Adrenal gland (tissue), 19 donors: ENCODE results near the gene B4GAT1. TPM values are rescaled to one million over a fixed set of nuclear protein-coding genes. Genes with fewer than 3 reads are reported as not detected.

ENCODE experiments used
- DNase-seq, 7 donors: peaks; one replicate each; pipeline ENCODE4 v3.0.0-alpha.2; 2019 to 2020
- H3K27ac ChIP-seq, 5 donors: fragments of 200-600 bp; sonication (generic) in 4 of 5; 1 replicate in 3 of 5; 2 replicates in 2 of 5; pipeline versions ENCODE4 v1.5.1 to v1.8.0; 2016 to 2020; ENCODE audit warnings: mild to moderate bottlenecking in 1 of 5
- H3K27me3 ChIP-seq: fragments of 200-600 bp; 2 replicates; pipeline ENCODE4 v1.8.0; 2021
- H3K36me3 ChIP-seq, 2 donors: fragments of 200-600 bp; replicated peaks in 1 of 2; 1 replicate in 1 of 2; 2 replicates in 1 of 2; pipeline versions ENCODE4 v1.5.1 to v1.8.0; 2018 to 2022
- H3K4me1 ChIP-seq, 2 donors: fragments of 200-600 bp; replicated peaks in 1 of 2; 1 replicate in 1 of 2; 2 replicates in 1 of 2; pipeline versions ENCODE4 v1.5.1 to v1.8.0; 2018 to 2021
- H3K4me3 ChIP-seq, 4 donors: fragments of 200-600 bp; sonication (generic) in 3 of 4; one replicate each; pipeline ENCODE4 v1.5.1; 2016 to 2018
- H3K9me3 ChIP-seq, 3 donors: fragments of 200-600 bp; sonication (generic) in 1 of 3; replicated peaks in 1 of 3; 1 replicate in 2 of 3; 2 replicates in 1 of 3; pipeline versions ENCODE4 v1.5.1 to v1.8.0; 2016 to 2021
- POLR2A ChIP-seq, 2 donors: fragments of 450-650 bp; IDR thresholded peaks; one replicate each; pipeline ENCODE4 v1.6.1; 2017; ENCODE audit warnings: antibody characterized with exemption in 2 of 2, mild to moderate bottlenecking in 2 of 2, moderate library complexity in 1 of 2
- WGBS, 4 donors: extraction: QIAGEN DNeasy Blood & Tissue Kit in 2 of 4; methylation state at CpG; one replicate each; pipeline versions ENCODE4 v1.1.5 to v1.1.7; 2013 to 2017; 5-methylcytosine and 5-hydroxymethylcytosine counted together
- intact Hi-C, 2 donors: fragments of 100-400 bp; cut with DNase I; formaldehyde crosslinking; loops; one replicate each; pipeline versions ENCODE4 v1.14.1 to v1.15.0; 2022 to 2023
- long read RNA-seq, 10 donors: library from polyadenylated mRNA in 3 of 10; unstranded in 2 of 10; stranded (forward) in 1 of 10; transcript quantifications; one replicate each; pipeline ENCODE4 v2.0.0 and lab custom pipeline, GENCODE V29; 2021 to 2026
- polyA plus RNA-seq, 3 donors: library from polyadenylated mRNA; stranded (reverse); fragments of 200-250 nt in 2 of 3; fragments of 350-450 nt in 1 of 3; fragmentation: Illumina TruSeq in 1 of 3; extraction: RNeasy Lipid Tissue Mini Kit (QIAGEN cat#74804) in 1 of 3; gene quantifications; one replicate each; pipeline ENCODE4 v1.2.3, GENCODE V29; 2013 to 2014
- total RNA-seq, 9 donors: library from RNA; depleted of rRNA in 4 of 9; stranded (reverse); fragments of >200 nt in 4 of 9; fragments of 120-200 nt in 1 of 9; fragmentation: NEBNext Ultra II Directional in 1 of 9; extraction: Animal tissue kit (Norgen Biotek cat#: 25700) in 1 of 9; gene quantifications; one replicate each; pipeline versions ENCODE4 v1.1.0 to v1.2.4, GENCODE V29; 2013 to 2023
- TF ChIP-seq, protein P1 (sequence below), 6 experiments: fragments of 450-650 bp in 4 of 6; fragments of 200-600 bp in 2 of 6; sonication (generic) in 1 of 6; IDR thresholded peaks; 1 replicate in 5 of 6; 2 replicates in 1 of 6; pipeline versions ENCODE4 v1.5.1 to v1.8.0; 2016 to 2021; ENCODE audit warnings: antibody characterized with exemption in 6 of 6, mild to moderate bottlenecking in 2 of 6, moderate library complexity in 1 of 6
- donor health status: healthy with polysubstance abuse.
- donor health status: Bipolar disorder and iron deficiency.
- donor health status: DM: yes; HTN: yes; CAD: no.
- donor health status: DM: no; HTN: no; CAD: no.
- donor health status: DM: no; HTN: no; CAD: no.
- donor health status: DM: yes; HTN: yes; CAD: no.

The B4GAT1 gene
- total RNA-seq (100 to 1,000 TPM in 1 of 9 donors, 10 to 100 TPM in 8; 36.1 to 115 (median 61.8) TPM), polyA plus RNA-seq (10 to 100 TPM; 20.8 to 31.5 (median 24.6) TPM)
- long read RNA-seq, donor 1, transcript B4GAT1-201 (2 exons, 2,072 nt), result major isoform, 10 of 10 reads
- long read RNA-seq, donor 1, partial matches to known transcripts, result 0 of 10 reads
- long read RNA-seq, donor 1, other reads (novel, unspliced or antisense), result 0 of 10 reads
- long read RNA-seq, donor 2, transcript B4GAT1-201 (2 exons, 2,072 nt), result major isoform, 8 of 8 reads
- long read RNA-seq, donor 2, partial matches to known transcripts, result 0 of 8 reads
- long read RNA-seq, donor 2, other reads (novel, unspliced or antisense), result 0 of 8 reads
- long read RNA-seq, donor 3, partial matches to known transcripts, result 0 of 4 reads
- long read RNA-seq, donor 3, other reads (novel, unspliced or antisense), result 0 of 4 reads
- long read RNA-seq, donor 4, transcript B4GAT1-201 (2 exons, 2,072 nt), result major isoform, 33 of 33 reads
- long read RNA-seq, donor 4, partial matches to known transcripts, result 0 of 33 reads
- long read RNA-seq, donor 4, other reads (novel, unspliced or antisense), result 0 of 33 reads
- long read RNA-seq, donor 5, transcript B4GAT1-201 (2 exons, 2,072 nt), result major isoform, 143 of 151 reads
- long read RNA-seq, donor 5, partial matches to known transcripts, result 8 of 151 reads
- long read RNA-seq, donor 5, other reads (novel, unspliced or antisense), result 0 of 151 reads
- long read RNA-seq, donor 6, transcript B4GAT1-201 (2 exons, 2,072 nt), result major isoform, 57 of 59 reads
- long read RNA-seq, donor 6, partial matches to known transcripts, result 2 of 59 reads
- long read RNA-seq, donor 6, other reads (novel, unspliced or antisense), result 0 of 59 reads
- long read RNA-seq, donor 7, partial matches to known transcripts, result 0 of 4 reads
- long read RNA-seq, donor 7, other reads (novel, unspliced or antisense), result 0 of 4 reads
- long read RNA-seq, donor 8, transcript B4GAT1-201 (2 exons, 2,072 nt), result major isoform, 10 of 10 reads
- long read RNA-seq, donor 8, partial matches to known transcripts, result 0 of 10 reads
- long read RNA-seq, donor 8, other reads (novel, unspliced or antisense), result 0 of 10 reads
- long read RNA-seq, donor 9, partial matches to known transcripts, result 0 of 3 reads
- long read RNA-seq, donor 9, other reads (novel, unspliced or antisense), result 0 of 3 reads
- long read RNA-seq, donor 10, transcript B4GAT1-201 (2 exons, 2,072 nt), result major isoform, 7 of 7 reads
- long read RNA-seq, donor 10, partial matches to known transcripts, result 0 of 7 reads
- long read RNA-seq, donor 10, other reads (novel, unspliced or antisense), result 0 of 7 reads

- WGBS, 4 donors, result 0 to 1% (median 1%) methylated on average over 17 to 93 of the region's 101 CpGs
- DNase-seq, result peak; percentile 80 to 97 (median 90)
- H3K27me3 ChIP-seq, result no peaks in the 10 kb centered on the region
- TF ChIP-seq POLR2A (IDR thresholded peaks at IDR 0.05), result peak; percentile 30 to 55
- TF ChIP-seq, protein P1, sequence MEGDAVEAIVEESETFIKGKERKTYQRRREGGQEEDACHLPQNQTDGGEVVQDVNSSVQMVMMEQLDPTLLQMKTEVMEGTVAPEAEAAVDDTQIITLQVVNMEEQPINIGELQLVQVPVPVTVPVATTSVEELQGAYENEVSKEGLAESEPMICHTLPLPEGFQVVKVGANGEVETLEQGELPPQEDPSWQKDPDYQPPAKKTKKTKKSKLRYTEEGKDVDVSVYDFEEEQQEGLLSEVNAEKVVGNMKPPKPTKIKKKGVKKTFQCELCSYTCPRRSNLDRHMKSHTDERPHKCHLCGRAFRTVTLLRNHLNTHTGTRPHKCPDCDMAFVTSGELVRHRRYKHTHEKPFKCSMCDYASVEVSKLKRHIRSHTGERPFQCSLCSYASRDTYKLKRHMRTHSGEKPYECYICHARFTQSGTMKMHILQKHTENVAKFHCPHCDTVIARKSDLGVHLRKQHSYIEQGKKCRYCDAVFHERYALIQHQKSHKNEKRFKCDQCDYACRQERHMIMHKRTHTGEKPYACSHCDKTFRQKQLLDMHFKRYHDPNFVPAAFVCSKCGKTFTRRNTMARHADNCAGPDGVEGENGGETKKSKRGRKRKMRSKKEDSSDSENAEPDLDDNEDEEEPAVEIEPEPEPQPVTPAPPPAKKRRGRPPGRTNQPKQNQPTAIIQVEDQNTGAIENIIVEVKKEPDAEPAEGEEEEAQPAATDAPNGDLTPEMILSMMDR (IDR thresholded peaks at IDR 0.05), result no peak
- H3K4me3 ChIP-seq, result peak within 1 kb of the TSS; percentile 34 to 95 (median 64)
- peak within 1 kb of the TSS; percentile 63 to 93 (median 78) for H3K27ac ChIP-seq
- intact Hi-C loops, result no loop called here
- peaks cover 28 to 32% of the 10 kb centered on the region in 2 donors for H3K4me1 ChIP-seq
- H3K36me3 ChIP-seq, result no peaks in the 10 kb centered on the region
- H3K9me3 ChIP-seq, result no peaks in the 10 kb centered on the region
These were observed at the start of gene B4GAT1 for GRCh38 chr11:66347425-66348276. Gene B4GAT1 (minus strand): TSS chr11:66347629. CDS start chr11:66347545, 84 bp downstream.

- H3K9me3 ChIP-seq, result no peaks in the 10 kb centered on the region
- H3K4me3 ChIP-seq, result no peak overlapping the region
- H3K27ac ChIP-seq, result no peak overlapping the region
- intact Hi-C loops, result no loop called here
- TF ChIP-seq POLR2A (IDR thresholded peaks at IDR 0.05), result no peak
- TF ChIP-seq, protein P1 (IDR thresholded peaks at IDR 0.05), result no peak
- no peaks in the 10 kb centered on the region for H3K4me1 ChIP-seq
- peaks cover 10% of the 10 kb centered on the region for H3K27me3 ChIP-seq
- WGBS, 4 donors, result 74 to 84% (median 76%) methylated on average over 3 of the region's 3 CpGs
- no peaks in the 10 kb centered on the region for H3K36me3 ChIP-seq
- no peak for DNase-seq
These were observed 46.5 kb upstream of the B4GAT1 start for GRCh38 chr11:66393954-66394353.

- 62 to 69% (median 68%) methylated on average over 6 of the region's 6 CpGs for WGBS, 4 donors
- TF ChIP-seq, protein P1 (IDR thresholded peaks at IDR 0.05), result no peak
- no peak for TF ChIP-seq POLR2A (IDR thresholded peaks at IDR 0.05)
- Histone ChIP-seq H3K27ac (no peak overlapping the region), H3K9me3 (no peaks in the 10 kb centered on the region), H3K27me3 (peaks cover 10% of the 10 kb centered on the region), H3K4me3 (no peak overlapping the region), H3K4me1 (peaks cover 0 to 4% of the 10 kb centered on the region in 2 donors), H3K36me3 (no peaks in the 10 kb centered on the region)
- intact Hi-C loops, result no loop called here
- no peak for DNase-seq
These were observed 43.9 kb upstream of the B4GAT1 start for GRCh38 chr11:66391322-66391721.
